Activated CD8-positive, alpha-beta memory T cell treated with anti-CD3 and anti-CD28 coated beads for 4 hours (primary cell): ENCODE measurements around the gene TLR3.
"Not testable (repeated sequence)": the region's sequence is repeated elsewhere in the genome, so short reads cannot be mapped to it uniquely, and the experiment has no call there.

ENCODE experiments used
- DNase-seq, 2 donors: peaks; one replicate each; pipeline ENCODE4 v3.0.0-alpha.2; 2020; ENCODE audit warnings: low read depth in 2 of 2

TLR3 gene

GRCh38 chr4:186068581-186069348 lies at the start of gene TLR3:
TSS of gene TLR3 (plus strand) at chr4:186069156. CDS start at chr4:186076620, 7,464 bp downstream.
- DNase-seq, result no peak

- no peak for DNase-seq
Measured at GRCh38 chr4:186019269-186019668, 49.7 kb upstream of the TLR3 start.

GRCh38 chr4:186020106-186020792 lies 48.7 kb upstream of the TLR3 start:
- DNase-seq, result no peak

DNA sequence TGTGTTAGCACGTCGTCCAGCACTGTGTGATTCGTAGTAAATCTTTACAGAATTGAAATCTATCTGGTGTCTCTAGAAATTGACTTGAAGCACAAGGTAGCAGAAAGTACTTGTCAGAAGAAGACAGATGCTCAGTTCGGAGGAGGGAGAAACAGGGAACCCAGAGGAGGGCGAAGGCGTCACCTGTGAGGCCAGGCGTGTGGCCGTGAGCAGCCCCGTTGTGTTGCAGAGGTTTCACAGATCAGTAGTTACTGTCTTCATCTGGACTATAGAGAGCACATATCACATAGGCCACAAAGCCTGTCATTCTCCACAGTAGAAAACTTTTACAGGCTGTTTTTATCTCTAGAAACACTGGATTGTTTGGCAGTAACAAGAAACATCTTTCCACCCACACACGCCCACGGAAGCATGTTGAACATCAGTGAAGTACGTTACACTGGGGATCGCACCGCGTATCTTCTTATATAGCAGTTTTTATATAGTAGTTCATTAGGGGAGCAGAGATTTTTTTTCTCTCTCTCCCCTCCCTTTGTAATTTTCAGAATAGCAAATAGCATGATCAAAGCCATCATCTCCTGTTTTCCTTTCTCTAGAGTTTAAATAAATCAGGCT lies 48.1 kb upstream of the TLR3 start:
- no peak for DNase-seq

DNA sequence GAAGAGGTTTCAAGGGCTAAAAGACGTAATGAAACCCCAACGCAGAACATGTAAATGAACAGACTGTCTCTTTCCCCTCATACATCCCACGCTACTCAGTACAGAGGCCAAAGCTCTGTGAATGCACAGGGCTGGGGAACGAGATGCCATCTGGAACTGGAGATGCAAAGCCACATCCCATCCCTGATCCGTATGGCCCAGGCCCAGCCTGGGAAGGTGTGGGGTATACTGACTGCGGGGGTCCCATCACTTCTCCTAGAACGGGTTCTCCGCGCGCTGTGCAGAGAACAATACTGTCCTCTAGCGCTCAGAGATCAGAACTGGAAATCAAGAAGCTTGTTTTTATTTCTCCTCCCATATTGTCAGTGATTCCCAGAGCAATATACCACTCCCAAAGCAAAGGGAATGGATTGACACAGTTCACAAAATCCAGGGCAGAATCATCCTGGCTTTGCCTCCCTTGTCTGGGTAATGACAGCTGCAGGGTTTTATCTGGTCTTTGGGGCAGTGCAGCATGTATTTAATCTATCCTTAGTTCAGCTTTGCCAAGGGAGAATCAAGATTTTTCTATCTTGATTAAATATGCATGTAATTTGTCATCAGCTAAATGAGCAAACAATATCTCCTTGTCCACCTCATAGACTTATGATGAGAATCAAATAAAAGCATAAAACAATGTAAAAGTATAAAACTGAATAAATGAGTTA lies 47.3 kb upstream of the TLR3 start:
- no peak for DNase-seq

DNA sequence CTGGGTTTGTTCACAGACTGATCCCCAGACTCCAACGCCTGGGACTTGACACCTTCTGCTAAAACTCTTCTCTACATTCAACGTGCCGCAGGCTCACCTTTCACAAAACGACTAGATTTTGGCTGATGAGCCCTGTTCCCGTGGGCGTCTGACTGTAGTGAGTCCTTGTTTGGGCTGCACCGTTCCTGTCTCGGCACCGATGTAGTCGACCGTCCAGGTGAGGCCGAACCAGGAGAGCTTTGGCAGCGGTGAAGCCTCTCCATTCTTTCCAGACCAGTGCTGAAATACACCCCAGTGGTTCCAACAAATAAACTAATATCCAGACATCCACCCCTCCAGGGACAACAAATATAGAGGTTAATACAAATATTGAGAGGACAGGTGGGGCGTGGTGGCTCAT lies 45.0 kb upstream of the TLR3 start:
- DNase-seq, result no peak

DNA sequence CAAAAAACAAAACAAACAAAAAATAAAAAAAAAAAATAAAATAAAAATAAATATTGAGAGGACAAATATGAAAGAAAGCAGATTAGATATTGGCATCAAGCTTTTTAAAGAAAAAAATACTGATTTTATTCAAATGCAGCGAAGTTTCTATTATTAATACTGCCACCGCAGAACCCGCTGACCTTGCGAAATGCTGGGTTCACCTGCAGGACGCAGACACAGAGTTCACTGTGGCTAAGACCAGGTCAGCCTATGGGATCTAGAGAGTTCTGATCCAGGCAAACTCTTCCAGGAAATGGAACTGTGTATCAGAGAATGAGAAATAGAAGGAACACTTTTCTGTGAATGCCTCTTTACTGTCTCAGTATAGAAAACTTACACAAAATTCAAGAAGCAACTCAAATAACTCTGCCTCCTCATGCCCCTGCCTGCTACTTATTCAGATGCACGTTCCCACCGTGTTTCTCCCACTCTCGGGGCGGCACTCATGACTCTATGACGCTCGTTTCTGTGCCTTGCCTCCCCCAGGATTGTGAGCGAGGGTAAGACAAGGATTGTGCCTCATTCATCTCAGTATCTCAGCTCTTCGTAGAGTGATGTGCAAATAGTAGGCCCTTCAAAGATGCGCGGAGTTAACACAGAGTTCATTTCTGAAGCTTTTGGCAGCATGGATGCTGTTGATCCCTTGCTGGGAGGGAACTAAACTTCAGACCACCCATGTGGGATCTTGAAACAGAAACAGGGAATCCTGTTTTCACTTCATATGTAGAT lies 44.1 kb upstream of the TLR3 start:
- DNase-seq, result no peak

DNA sequence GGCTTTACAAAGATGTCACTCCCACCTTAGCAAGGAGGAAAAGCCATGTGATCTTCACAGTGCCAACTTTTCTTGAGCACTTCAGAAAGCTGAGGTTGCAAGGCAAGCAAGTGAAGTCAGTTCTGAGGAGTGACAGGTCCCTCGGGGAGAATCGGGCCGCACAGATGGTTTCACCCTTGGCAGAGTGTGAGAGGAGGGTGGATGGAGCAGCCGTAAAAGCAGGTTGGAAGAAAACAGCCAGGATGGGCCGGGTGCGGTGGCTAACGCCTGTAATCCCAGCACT lies 43.6 kb upstream of the TLR3 start:
- no peak for DNase-seq

DNA sequence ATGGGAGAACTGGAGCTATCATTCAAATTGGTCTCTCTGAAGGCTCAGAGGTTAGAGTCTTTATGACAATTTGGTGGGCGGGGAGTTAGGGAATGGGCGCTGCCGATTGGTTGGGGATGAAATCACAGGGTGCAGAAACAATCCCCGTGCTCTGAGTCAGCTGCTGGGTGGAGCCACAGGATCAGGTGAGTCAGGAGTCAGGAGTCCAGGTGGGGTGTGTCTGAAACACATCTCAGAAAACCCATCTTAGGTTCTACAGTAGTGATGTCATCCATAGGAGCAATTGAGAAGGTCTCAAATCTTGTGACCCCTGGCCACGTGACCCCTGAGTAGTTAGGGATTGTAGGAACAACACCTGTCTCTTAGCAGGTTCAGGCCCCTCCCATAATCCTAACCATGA lies 41.6 kb upstream of the TLR3 start:
- no peak for DNase-seq

- DNase-seq, result no peak
Measured at GRCh38 chr4:186029571-186030398, 39.2 kb upstream of the TLR3 start.

DNA sequence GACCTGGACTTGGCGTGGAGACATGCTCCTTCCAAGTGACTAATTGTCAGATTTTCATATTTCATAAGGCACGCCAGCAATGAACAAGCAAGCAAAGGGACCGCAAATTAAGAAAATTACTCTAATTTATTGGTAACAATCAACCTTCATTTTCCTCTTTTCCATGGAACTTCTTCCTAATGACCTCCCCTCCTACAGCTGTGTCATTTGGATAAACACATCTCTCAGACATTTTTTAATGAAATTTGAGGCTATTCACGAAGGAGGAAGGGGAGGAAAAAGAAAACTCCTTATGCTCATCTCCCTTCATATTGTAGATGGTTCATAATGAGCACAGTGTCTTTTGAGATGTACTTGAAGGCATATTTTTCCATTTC lies 38.6 kb upstream of the TLR3 start:
- no peak for DNase-seq

GRCh38 chr4:186030795-186031194 lies 38.2 kb upstream of the TLR3 start:
- no peak for DNase-seq

DNA sequence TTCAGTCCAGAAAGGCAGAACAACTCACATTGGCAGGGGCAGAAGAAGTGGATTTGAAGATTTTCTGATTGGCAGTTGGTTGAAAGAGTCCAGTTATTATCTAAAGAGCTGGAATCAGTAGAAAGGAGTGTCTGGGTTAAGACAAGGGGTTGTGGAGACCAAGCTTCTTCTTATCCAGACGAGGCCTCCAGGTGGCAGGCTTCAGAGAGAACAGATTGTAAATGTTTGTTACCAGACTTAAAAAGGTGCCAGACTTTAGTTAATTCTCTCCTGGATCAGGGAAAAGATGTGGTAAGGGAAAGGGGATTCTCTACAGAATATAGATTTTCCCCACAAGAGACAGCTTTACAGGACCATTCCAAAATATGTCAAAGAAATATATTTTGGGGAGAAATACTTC lies 36.7 kb upstream of the TLR3 start:
- no peak for DNase-seq

DNA sequence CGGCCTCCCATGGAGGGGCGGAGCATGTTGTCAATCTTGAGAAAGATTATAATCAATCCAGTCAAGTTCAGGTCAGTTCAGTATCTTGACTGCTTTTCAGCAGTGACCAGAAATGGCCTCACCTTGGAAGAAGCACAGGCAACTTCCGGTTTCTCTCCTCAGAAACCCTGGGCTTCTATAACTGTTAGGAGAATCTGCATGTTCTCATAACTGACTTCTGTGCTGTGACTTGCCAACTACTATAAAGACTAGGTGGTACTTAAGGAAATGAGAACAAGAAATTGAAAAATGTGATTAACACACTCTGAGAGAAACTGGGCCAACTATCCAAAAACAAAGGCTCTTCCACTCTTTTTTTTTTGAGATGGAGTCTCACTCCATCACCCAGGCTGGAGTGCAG lies 35.9 kb upstream of the TLR3 start:
- DNase-seq, result no peak

GRCh38 chr4:186034613-186035012 lies 34.3 kb upstream of the TLR3 start:
- not testable (repeated sequence) for DNase-seq

- no peak for DNase-seq
Measured at GRCh38 chr4:186036976-186037581, 31.9 kb upstream of the TLR3 start.

DNA sequence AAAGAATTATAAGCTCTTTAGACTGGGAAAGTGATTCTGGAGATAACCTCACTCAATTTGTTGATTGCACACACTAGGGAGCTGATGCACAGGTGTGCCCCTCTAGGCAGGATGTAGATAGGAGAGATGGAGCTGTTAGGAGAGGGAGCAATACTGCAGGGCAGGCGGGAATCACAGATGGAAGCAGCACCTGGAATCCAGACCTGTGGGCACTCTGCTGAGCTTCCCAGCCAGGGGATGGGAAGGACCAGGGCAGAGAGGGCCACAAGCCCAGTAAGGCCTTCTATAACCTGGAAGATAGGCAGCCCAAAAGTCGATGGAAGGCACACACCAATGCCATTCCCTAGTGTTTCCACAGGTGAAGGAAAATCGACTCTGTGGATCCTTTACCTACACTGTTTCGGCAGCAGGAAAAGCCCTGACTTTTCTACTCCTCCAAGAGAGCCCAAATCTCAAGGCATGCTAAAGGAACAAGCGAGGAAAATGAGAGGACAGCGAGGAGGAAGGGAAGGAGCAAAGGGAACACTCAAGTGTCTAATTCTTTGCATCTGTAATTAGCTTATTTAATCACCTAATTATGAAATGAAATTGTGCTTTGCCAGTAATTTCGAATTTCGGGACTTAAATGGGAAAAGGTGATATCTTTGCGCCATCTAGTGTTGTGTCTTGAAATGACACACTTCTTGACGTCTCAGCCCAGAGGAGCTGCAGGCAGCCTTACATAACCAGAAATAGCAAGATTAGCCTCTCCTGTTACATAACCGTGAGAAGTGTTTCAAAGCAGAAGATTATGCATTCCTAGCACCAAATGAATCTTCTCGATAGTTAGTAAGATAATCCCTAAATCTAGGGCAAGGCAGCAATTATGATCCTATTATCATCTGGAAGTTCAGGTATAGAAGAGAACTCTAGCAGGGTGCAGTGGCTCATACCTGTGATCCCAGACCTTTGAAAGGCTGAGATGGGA lies 31.0 kb upstream of the TLR3 start:
- DNase-seq, result no peak

GRCh38 chr4:186039697-186040096 lies 29.3 kb upstream of the TLR3 start:
- DNase-seq, result no peak

DNA sequence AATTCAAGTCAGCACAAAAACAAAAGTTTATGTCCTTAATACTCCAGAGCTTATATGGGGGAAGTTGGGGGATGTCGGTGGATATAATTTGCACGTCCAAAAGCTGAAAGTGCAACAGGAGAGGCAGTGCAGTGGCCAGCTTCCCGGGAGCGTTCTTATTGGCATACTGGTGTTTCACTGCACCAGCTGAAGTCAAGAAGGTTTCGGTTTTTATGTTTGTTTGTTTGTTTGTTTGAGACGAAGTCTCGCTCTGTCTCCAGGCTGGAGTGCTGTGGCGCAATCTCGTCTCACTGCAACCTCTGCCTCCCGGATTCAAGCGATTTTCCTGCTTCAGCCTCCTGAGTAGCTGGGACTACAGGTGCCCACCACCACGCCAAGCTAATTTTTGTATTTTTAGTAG lies 28.6 kb upstream of the TLR3 start:
- DNase-seq, result no peak
